Psoas muscle (tissue), 8 donors: ENCODE data around the gene SUSD4. TPM values are rescaled to one million over a fixed set of nuclear protein-coding genes. Genes with fewer than 3 reads are reported as not detected.

Experiments used
- ATAC-seq, 4 donors: fragments of 200-7000 bp; cut with Tn5 transposase; one replicate each; pipeline ENCODE4 v1.9.1; 2020; ENCODE audit warnings: moderate library complexity in 3 of 4, mild to moderate bottlenecking in 2 of 4
- DNase-seq, 2 donors: peaks; one replicate each; pipeline ENCODE4 v3.0.0-alpha.2; 2020
- H3K27ac ChIP-seq: fragments of 200-600 bp; one replicate; pipeline ENCODE4 v1.8.0; 2022
- H3K27me3 ChIP-seq, 3 donors: fragments of 200-600 bp in 1 of 3; one replicate each; pipeline versions ENCODE4 v1.6.1 to v1.8.0; 2013 to 2022; ENCODE audit warnings: low read length in 2 of 3, mild to moderate bottlenecking in 2 of 3, moderate library complexity in 1 of 3; ENCODE audit not compliant: insufficient read depth in 3 of 3
- H3K36me3 ChIP-seq, 2 donors: fragments of 200-600 bp in 1 of 2; one replicate each; pipeline versions ENCODE4 v1.6.1 to v1.8.0; 2013 to 2022; ENCODE audit warnings: low read depth in 1 of 2, mild to moderate bottlenecking in 1 of 2, moderate library complexity in 1 of 2; ENCODE audit not compliant: insufficient read depth in 1 of 2
- H3K4me1 ChIP-seq: fragments of 200-600 bp; one replicate; pipeline ENCODE4 v1.8.0; 2022
- H3K4me3 ChIP-seq: fragments of 200-600 bp; one replicate; pipeline ENCODE4 v1.8.0; 2022; ENCODE audit warnings: mild to moderate bottlenecking
- H3K9me3 ChIP-seq: fragments of 200-600 bp; one replicate; pipeline ENCODE4 v1.8.0; 2022
- WGBS, 3 donors: extraction: QIAGEN DNeasy Blood & Tissue Kit; methylation state at CpG; one replicate each; pipeline versions ENCODE4 v1.1.6 to v1.1.7; 2013; 5-methylcytosine and 5-hydroxymethylcytosine counted together
- intact Hi-C, 2 donors: fragments of 100-400 bp; cut with DNase I; formaldehyde crosslinking; loops; one replicate each; pipeline versions ENCODE4 v1.11.0 to v1.14.2; 2022
- polyA plus RNA-seq, 3 donors: library from polyadenylated mRNA; stranded (reverse); fragments of 200-250 nt; gene quantifications; one replicate each; pipeline ENCODE4 v1.2.3, GENCODE V29; 2013
- total RNA-seq, 4 donors: library from RNA; stranded (reverse); fragmentation: NEBNext Ultra II Directional in 2 of 4; extraction: Animal tissue kit (Norgen Biotek cat#: 25700) in 2 of 4; gene quantifications; one replicate each; pipeline versions ENCODE4 v1.2.1 to v1.2.4, GENCODE V29; 2021 to 2023
- TF ChIP-seq, protein P1 (sequence below): fragments of 200-600 bp; IDR thresholded peaks from one replicate; pipeline ENCODE4 v1.8.0; 2022; ENCODE audit warnings: antibody characterized with exemption
- donor health status: healthy with polysubstance abuse.
- donor health status: DM: no; HTN: no; CAD: no; lungs with moderate emphysema.
- donor health status: Bipolar disorder and iron deficiency.
- donor health status: healthy.
- donor health status: DM: yes; HTN: yes; CAD: no.
- donor health status: DM: no; HTN: no; CAD: no.
- donor health status: DM: no; HTN: no; CAD: no.
- donor health status: DM: yes; HTN: yes; CAD: no.

Gene SUSD4
- total and polyA plus RNA-seq, 7 donors = 0.08 to 3.9 (median 0.21) TPM

DNA sequence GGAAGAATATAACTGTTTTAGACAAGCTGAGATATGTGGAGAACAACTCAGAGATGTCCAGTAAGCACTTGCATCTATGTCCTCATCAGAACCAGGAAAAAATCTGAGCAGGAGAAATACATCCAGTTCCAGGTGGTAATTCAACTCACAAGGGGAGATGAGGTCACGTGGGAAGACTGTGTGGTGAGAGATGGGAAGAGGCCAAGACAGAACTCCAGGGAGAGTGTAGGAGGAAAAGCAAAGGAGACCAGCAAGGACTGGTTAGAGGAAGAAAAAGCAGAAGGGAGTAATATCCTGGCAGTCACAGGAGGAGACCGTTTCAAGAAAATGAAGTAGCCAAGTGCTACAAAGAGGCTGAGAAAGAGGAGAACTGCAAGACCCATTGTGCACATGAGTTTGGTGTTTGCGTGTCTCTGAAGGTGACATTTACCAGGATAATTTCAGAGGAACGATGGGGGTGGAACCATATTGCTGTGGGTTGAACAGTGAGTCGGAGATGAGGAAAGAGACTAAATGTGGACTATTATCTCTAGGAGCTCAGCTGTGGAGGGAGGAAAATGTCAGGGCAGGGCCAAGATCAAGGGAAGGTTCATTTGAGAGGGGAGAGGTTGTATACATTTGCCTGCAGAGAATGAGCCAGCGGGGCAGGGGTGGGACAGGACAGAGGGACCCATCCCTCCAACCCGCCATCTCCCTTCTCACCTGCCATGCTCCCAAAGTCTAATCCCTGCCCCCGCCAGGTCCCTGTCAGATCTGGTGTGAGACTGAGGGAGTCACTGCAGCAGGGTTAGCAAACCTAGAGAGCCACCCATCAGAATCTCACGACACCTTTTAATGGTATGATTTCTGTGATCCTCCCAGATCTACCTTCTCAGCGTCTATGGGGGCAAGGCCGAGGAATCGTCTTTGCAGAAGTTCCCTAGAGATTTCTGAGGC lies 24.9 kb downstream of the SUSD4 start:
- TF ChIP-seq, protein P1, sequence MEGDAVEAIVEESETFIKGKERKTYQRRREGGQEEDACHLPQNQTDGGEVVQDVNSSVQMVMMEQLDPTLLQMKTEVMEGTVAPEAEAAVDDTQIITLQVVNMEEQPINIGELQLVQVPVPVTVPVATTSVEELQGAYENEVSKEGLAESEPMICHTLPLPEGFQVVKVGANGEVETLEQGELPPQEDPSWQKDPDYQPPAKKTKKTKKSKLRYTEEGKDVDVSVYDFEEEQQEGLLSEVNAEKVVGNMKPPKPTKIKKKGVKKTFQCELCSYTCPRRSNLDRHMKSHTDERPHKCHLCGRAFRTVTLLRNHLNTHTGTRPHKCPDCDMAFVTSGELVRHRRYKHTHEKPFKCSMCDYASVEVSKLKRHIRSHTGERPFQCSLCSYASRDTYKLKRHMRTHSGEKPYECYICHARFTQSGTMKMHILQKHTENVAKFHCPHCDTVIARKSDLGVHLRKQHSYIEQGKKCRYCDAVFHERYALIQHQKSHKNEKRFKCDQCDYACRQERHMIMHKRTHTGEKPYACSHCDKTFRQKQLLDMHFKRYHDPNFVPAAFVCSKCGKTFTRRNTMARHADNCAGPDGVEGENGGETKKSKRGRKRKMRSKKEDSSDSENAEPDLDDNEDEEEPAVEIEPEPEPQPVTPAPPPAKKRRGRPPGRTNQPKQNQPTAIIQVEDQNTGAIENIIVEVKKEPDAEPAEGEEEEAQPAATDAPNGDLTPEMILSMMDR = no peak
- Histone ChIP-seq H3K4me1 (peaks cover 13% of the 10 kb centered on the region), H3K4me3 (no peak overlapping the region), H3K27ac (no peak overlapping the region), H3K36me3 (no peaks in the 10 kb centered on the region), H3K27me3 (peaks cover 0 to 1% (median 0%) of the 10 kb centered on the region in 3 donors), H3K9me3 (no peaks in the 10 kb centered on the region)
- intact Hi-C loops = no loop called here
- DNase-seq (no peak), ATAC-seq (no peak)
- 81 to 89% (median 85%) methylated on average over 12 of the region's 12 CpGs for WGBS, 3 donors

- H3K4me1 ChIP-seq = peaks cover 13% of the 10 kb centered on the region
- peak in 2 of 4 donors; percentile 26 to 40 for ATAC-seq
- no peaks in the 10 kb centered on the region for H3K9me3 ChIP-seq
- H3K36me3 ChIP-seq = no peaks in the 10 kb centered on the region
- H3K4me3 ChIP-seq = no peak overlapping the region
- peaks cover 0 to 1% (median 0%) of the 10 kb centered on the region in 3 donors for H3K27me3 ChIP-seq
- WGBS, 3 donors = 33 to 60% (median 49%) methylated on average over 6 of the region's 6 CpGs
- H3K27ac ChIP-seq = no peak overlapping the region
- intact Hi-C loops = no loop called here
- TF ChIP-seq, protein P1 = no peak
- DNase-seq = no peak
Measured at GRCh38 chr1:223337174-223337869, 26.7 kb downstream of the SUSD4 start.

DNA sequence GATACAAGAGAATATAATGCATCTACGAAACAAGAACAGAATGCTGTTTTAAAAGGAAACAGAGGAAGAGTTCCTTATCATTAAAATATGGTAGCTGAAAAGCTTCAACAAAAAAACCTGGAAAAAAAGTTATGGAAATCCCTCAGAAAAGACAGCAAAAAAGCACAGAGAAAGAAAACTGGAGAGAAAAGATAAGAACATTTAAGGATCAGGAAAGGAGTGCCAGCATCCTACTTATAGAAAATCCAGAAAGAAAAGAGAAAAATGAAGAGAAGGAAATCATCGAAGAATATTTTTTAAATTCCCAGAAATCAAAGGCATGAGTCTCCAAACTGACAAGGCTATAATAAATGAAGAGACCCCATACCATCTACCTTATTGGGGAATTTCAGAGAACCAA lies 29.8 kb downstream of the SUSD4 start:
- TF ChIP-seq, protein P1 = no peak
- H3K9me3 ChIP-seq = no peaks in the 10 kb centered on the region
- no peak overlapping the region for H3K4me3 ChIP-seq
- no peaks in the 10 kb centered on the region for H3K27me3 ChIP-seq
- intact Hi-C loops = no loop called here
- ATAC-seq (no peak), DNase-seq (no peak)
- H3K4me1 ChIP-seq = peaks cover 2% of the 10 kb centered on the region
- H3K36me3 ChIP-seq = no peaks in the 10 kb centered on the region
- 88 to 98% (median 94%) methylated on average over 2 of the region's 2 CpGs for WGBS, 3 donors
- H3K27ac ChIP-seq = no peak overlapping the region

DNA sequence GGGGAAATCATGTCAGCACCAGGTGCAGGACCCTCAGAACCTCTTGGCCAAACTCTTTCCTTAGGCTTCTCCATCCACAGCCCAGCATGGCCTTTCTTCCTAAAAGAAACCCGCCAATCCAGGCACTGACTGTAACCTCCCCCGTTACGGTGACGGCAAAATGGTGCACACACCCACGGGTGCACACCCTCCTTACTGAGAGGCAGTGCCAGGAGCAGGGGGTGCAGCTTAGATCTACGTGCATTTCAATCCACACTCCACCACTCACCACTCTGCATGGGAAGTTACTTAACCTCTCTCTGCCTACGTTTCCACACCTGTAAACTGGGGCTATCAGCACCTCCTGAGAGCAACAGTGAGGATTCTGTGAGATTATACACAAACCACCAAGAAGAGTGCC lies 31.0 kb downstream of the SUSD4 start:
- Histone ChIP-seq H3K27ac (no peak overlapping the region), H3K36me3 (no peaks in the 10 kb centered on the region), H3K4me1 (peaks cover 2% of the 10 kb centered on the region), H3K4me3 (no peak overlapping the region), H3K9me3 (no peaks in the 10 kb centered on the region), H3K27me3 (no peaks in the 10 kb centered on the region)
- intact Hi-C loops = no loop called here
- no peak for ATAC-seq
- 83 to 88% (median 86%) methylated on average over 7 of the region's 7 CpGs for WGBS, 3 donors
- DNase-seq = no peak
- TF ChIP-seq, protein P1 = no peak
